ENCODE results near the gene AOPEP.

Gene AOPEP

DNA sequence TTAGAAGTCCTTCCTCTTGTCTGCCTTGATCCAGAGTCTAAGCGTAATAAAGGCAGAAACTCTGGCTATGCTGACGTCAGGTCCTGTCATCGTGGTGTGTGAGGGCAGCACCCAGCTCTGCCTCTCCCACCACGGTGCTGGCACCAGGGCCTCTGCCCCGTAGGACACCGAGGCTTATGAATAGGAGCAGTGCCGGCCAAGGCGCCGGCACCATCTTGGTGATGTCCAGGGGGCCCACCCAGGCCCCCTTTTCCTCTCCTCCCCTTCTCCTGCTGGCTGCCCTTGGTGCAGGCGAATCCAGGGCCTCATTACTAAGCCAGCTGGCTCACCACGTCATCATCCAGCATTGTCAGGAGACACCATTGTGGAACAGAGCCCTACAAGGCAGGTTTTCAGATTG, 338.7 kb downstream of the AOPEP start:
- Histone ChIP-seq H3K27me3 (ENCODE audit: control insufficient read depth, insufficient read depth, low read length) (no peaks in the 10 kb centered on the region), H3K4me1 (ENCODE audit: control insufficient read depth, insufficient read depth, low read length) (peaks cover 54% of the 10 kb centered on the region), H3K27ac (ENCODE audit: low read depth, low read length) (peak overlapping the region; percentile 80), H3K36me3 (ENCODE audit: control insufficient read depth, insufficient read depth, low read length) (peaks cover 17% of the 10 kb centered on the region), H3K4me3 (ENCODE audit: low read length) (no peak overlapping the region), H3K9ac (ENCODE audit: low read length) (no peak overlapping the region)

DNA sequence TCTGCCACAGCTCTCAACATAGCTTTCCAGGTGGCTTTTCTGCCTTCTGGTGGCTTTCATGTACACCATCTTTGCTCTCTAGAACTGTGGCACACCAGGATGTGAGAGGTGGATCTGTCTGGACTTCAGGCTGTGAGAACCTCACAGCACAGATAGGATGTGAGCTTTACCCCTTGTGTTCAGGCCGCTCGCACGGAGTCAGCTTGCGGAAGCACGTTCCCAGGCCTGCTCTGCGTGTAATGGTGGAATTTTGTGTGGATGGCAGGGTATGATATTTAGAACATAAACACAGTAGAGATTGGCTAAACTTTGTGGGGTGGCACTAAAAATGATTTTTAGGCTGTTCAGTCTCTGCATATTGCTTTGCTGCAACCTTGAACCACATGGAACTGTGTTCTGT, 340.6 kb downstream of the AOPEP start:
- H3K9ac ChIP-seq (ENCODE audit: low read length), result no peak overlapping the region
- H3K27ac ChIP-seq (ENCODE audit: low read depth, low read length), result peak overlapping the region; percentile 71
- no peaks in the 10 kb centered on the region for H3K27me3 ChIP-seq (ENCODE audit: control insufficient read depth, insufficient read depth, low read length)
- peaks cover 52% of the 10 kb centered on the region for H3K4me1 ChIP-seq (ENCODE audit: control insufficient read depth, insufficient read depth, low read length)
- H3K4me3 ChIP-seq (ENCODE audit: low read length), result no peak overlapping the region
- H3K36me3 ChIP-seq (ENCODE audit: control insufficient read depth, insufficient read depth, low read length), result peaks cover 15% of the 10 kb centered on the region

DNA sequence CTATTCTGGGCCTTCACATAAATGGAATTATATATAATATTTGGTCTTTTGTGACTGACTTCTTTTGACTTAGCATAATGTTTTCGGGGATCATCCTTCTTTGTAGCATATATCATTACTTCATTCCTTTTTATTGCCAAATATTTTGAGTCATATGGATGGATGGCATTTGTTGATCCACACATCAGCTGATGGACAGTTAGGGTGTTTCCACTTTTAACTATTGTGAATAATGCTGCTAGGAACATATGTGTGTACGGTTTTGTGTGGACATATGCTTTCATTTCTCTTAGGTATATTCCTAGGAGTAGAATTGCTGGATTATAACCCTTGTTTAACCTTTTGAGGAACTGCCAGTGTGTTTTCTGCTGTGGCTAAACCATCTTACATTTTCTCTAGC, 341.4 kb downstream of the AOPEP start:
- Histone ChIP-seq H3K4me1 (ENCODE audit: control insufficient read depth, insufficient read depth, low read length) (peaks cover 47% of the 10 kb centered on the region), H3K9ac (ENCODE audit: low read length) (no peak overlapping the region), H3K27ac (ENCODE audit: low read depth, low read length) (peak overlapping the region; percentile 46), H3K4me3 (ENCODE audit: low read length) (no peak overlapping the region), H3K27me3 (ENCODE audit: control insufficient read depth, insufficient read depth, low read length) (no peaks in the 10 kb centered on the region), H3K36me3 (ENCODE audit: control insufficient read depth, insufficient read depth, low read length) (peaks cover 8% of the 10 kb centered on the region)

DNA sequence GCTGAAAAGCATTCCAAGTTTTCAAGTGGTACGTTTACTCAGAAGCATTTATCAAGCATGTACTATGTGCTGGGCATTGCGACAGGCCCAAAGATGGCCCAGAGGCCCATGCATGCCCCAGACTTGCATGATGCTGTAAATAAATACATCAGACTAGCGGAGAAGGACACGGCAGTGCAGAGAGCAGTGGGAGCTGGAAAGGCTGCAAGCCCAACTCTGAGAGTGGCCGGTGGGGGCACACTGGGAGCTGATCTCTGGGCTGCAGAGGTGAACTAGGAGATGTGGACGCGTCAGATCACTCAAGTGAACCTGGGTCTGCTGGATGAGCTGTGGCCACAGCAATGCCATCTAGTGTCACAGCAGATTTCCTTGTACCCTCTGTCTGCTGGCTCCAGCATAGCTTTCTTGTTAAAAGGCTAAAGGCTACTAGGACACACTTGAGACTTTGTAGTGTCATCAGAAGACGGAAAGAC, 344.1 kb downstream of the AOPEP start:
- Histone ChIP-seq H3K9ac (ENCODE audit: low read length) (no peak overlapping the region), H3K27ac (ENCODE audit: low read depth, low read length) (peak overlapping the region; percentile 53), H3K4me3 (ENCODE audit: low read length) (no peak overlapping the region), H3K36me3 (ENCODE audit: control insufficient read depth, insufficient read depth, low read length) (peaks cover 3% of the 10 kb centered on the region), H3K27me3 (ENCODE audit: control insufficient read depth, insufficient read depth, low read length) (no peaks in the 10 kb centered on the region), H3K4me1 (ENCODE audit: control insufficient read depth, insufficient read depth, low read length) (peaks cover 41% of the 10 kb centered on the region)

DNA sequence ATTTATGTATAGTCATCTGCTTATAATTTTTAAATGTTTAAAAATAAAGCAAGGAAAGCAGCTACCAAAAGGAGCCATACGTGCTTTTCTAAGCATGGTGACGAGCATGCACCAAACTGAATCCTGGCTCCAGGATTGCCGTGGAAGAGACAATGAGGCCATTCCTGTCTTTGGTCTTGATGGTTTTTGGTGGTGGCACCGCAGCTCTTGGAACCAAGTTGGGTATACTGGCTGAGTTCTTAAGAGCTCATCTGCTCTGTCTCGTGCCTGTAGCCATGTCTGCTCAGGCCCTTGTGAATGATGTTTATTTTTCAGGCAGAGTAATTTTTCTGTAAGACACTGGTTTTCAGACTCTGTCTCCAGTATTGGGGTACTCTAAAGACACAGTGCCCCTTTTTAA, 345.0 kb downstream of the AOPEP start:
- H3K9ac ChIP-seq (ENCODE audit: low read length), result no peak overlapping the region
- peak overlapping the region; percentile 23 for H3K27ac ChIP-seq (ENCODE audit: low read depth, low read length)
- H3K27me3 ChIP-seq (ENCODE audit: control insufficient read depth, insufficient read depth, low read length), result no peaks in the 10 kb centered on the region
- peaks cover 42% of the 10 kb centered on the region for H3K4me1 ChIP-seq (ENCODE audit: control insufficient read depth, insufficient read depth, low read length)
- H3K36me3 ChIP-seq (ENCODE audit: control insufficient read depth, insufficient read depth, low read length), result peaks cover 3% of the 10 kb centered on the region
- no peak overlapping the region for H3K4me3 ChIP-seq (ENCODE audit: low read length)

DNA sequence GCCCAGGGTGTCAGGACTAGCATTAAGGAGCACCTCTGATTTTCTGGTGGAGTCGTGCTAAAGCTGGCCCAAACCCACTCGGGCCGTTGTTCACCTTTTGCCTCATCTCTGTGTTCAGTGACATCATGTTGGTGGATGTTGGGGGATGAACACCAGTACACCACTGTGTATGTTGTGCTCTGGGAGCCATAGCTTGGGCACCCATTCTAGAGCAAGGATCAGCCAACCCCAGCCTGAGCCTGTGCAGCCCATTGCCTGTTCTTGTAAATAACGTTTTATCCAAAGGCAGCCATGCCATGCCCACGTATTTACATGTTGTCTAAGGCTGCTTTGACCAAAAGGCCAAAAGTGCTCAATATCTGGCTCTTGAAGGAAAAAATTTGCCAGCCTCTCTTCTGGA, 345.4 kb downstream of the AOPEP start:
- H3K36me3 ChIP-seq (ENCODE audit: control insufficient read depth, insufficient read depth, low read length), result peaks cover 2% of the 10 kb centered on the region
- no peak overlapping the region for H3K9ac ChIP-seq (ENCODE audit: low read length)
- H3K4me1 ChIP-seq (ENCODE audit: control insufficient read depth, insufficient read depth, low read length), result peaks cover 43% of the 10 kb centered on the region
- H3K27me3 ChIP-seq (ENCODE audit: control insufficient read depth, insufficient read depth, low read length), result no peaks in the 10 kb centered on the region
- no peak overlapping the region for H3K27ac ChIP-seq (ENCODE audit: low read depth, low read length)
- no peak overlapping the region for H3K4me3 ChIP-seq (ENCODE audit: low read length)

DNA sequence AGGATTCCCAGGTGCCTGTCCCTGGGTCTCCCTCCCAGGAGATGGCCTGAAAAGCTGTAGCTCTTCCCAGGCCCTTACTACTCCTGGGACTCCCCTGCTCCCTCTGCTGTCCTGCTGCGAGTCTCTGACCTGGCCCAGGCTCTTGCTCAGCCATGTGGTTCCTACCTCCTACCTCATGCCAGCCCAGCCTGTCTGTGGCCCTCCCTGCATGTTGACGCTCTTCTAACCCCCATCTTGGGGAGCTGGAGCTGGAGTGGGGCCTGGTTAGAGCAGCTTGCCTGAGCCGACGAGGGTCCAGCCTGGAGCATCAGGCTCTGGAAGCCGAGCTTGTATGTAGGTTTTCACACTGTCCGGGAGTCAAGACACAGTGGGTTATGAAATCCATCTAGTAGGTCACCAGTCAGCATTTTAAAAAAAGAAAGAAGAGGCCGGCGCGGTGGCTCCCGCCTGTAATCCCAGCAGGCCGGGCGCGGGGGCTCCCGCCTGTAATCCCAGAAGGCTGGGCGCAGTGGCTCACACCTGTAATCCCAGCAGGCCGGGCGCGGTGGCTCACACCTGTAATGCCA, 346.6 kb downstream of the AOPEP start:
- Histone ChIP-seq H3K4me1 (ENCODE audit: control insufficient read depth, insufficient read depth, low read length) (peaks cover 49% of the 10 kb centered on the region), H3K4me3 (ENCODE audit: low read length) (no peak overlapping the region), H3K36me3 (ENCODE audit: control insufficient read depth, insufficient read depth, low read length) (no peaks in the 10 kb centered on the region), H3K27me3 (ENCODE audit: control insufficient read depth, insufficient read depth, low read length) (no peaks in the 10 kb centered on the region), H3K9ac (ENCODE audit: low read length) (no peak overlapping the region), H3K27ac (ENCODE audit: low read depth, low read length) (peak overlapping the region; percentile 23)

DNA sequence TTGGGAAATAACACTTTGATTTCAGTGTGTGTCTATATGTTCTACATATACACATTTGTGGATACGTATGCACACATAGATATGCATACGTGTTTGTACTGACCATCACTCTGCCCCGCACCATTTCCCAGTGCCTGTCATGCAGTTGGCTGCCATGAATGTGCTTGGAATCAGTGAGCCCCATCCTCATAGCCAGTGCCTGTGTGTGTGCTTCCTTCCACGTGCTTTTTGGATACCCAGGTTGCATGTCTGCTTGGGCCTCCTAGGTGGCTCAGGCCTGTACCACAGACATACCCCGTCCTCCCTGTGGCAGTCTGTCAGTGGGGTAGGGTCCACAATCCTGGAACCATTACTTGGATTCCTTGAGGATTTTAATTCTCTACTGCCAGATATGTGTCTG, 347.4 kb downstream of the AOPEP start:
- Histone ChIP-seq H3K27me3 (ENCODE audit: control insufficient read depth, insufficient read depth, low read length) (no peaks in the 10 kb centered on the region), H3K4me1 (ENCODE audit: control insufficient read depth, insufficient read depth, low read length) (peaks cover 57% of the 10 kb centered on the region), H3K4me3 (ENCODE audit: low read length) (no peak overlapping the region), H3K36me3 (ENCODE audit: control insufficient read depth, insufficient read depth, low read length) (no peaks in the 10 kb centered on the region), H3K9ac (ENCODE audit: low read length) (no peak overlapping the region), H3K27ac (ENCODE audit: low read depth, low read length) (no peak overlapping the region)

DNA sequence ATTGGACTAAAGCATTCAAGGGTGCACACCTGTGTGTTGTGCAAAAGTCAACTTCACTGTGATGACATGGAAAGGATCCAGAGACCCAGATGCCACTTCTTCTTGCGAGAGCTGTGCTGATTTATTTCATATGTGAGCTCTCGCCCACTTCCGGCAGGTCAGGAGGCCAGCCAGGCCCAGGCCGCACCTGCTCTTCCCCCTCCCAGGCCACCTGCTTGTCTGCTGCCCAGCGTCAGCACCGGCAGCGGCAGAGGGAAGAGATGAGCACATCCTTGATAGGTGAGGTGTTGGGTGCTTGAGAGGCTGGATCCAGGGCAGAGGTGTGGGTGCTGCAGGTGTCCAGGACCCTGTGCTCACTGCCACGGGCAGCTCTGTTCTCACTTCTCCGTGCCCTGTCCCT, 348.1 kb downstream of the AOPEP start:
- Histone ChIP-seq H3K36me3 (ENCODE audit: control insufficient read depth, insufficient read depth, low read length) (no peaks in the 10 kb centered on the region), H3K9ac (ENCODE audit: low read length) (no peak overlapping the region), H3K4me1 (ENCODE audit: control insufficient read depth, insufficient read depth, low read length) (peaks cover 60% of the 10 kb centered on the region), H3K4me3 (ENCODE audit: low read length) (no peak overlapping the region), H3K27ac (ENCODE audit: low read depth, low read length) (no peak overlapping the region), H3K27me3 (ENCODE audit: control insufficient read depth, insufficient read depth, low read length) (no peaks in the 10 kb centered on the region)

DNA sequence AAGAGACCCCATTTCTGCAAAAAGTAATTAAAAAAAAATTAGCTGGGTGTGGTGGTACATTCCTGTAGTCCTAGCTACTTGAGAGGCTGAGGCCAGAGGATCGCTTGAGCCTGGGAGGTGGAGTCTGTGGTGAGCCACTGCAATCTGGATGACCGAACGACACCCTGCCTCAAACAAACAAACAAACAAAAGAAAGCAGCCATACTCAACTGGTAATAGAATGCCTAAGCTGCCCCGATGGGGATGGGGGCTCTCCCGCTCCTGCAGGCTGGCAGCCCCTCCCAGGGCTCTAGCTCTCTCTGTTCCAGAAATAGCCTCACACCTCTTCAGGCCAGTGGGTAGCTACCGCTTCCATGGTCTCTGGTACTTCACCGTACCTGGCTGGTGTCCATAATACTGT, 349.2 kb downstream of the AOPEP start:
- Histone ChIP-seq H3K27me3 (ENCODE audit: control insufficient read depth, insufficient read depth, low read length) (no peaks in the 10 kb centered on the region), H3K36me3 (ENCODE audit: control insufficient read depth, insufficient read depth, low read length) (no peaks in the 10 kb centered on the region), H3K9ac (ENCODE audit: low read length) (no peak overlapping the region), H3K27ac (ENCODE audit: low read depth, low read length) (no peak overlapping the region), H3K4me3 (ENCODE audit: low read length) (no peak overlapping the region), H3K4me1 (ENCODE audit: control insufficient read depth, insufficient read depth, low read length) (peaks cover 51% of the 10 kb centered on the region)

DNA sequence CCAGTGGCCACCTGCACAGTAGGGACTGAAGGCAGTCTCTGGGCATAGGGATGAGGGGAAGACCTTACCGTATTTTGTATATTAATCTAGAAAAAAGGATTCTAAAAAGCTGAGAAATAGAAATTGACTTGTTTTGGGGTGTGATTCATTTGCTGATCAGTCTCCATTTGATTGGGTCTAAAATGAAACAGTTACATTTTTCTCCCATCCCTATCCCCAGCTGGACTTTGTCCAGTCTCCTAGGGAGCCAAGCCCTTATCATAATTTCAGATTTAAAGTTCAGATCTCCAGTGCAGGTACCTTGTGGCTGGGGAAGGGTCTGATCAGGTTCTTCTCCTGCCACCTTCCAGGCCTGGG, 350.2 kb downstream of the AOPEP start:
- Histone ChIP-seq H3K4me3 (ENCODE audit: low read length) (no peak overlapping the region), H3K9ac (ENCODE audit: low read length) (no peak overlapping the region), H3K27me3 (ENCODE audit: control insufficient read depth, insufficient read depth, low read length) (no peaks in the 10 kb centered on the region), H3K27ac (ENCODE audit: low read depth, low read length) (peak overlapping the region; percentile 48), H3K4me1 (ENCODE audit: control insufficient read depth, insufficient read depth, low read length) (peaks cover 47% of the 10 kb centered on the region), H3K36me3 (ENCODE audit: control insufficient read depth, insufficient read depth, low read length) (peaks cover 3% of the 10 kb centered on the region)

DNA sequence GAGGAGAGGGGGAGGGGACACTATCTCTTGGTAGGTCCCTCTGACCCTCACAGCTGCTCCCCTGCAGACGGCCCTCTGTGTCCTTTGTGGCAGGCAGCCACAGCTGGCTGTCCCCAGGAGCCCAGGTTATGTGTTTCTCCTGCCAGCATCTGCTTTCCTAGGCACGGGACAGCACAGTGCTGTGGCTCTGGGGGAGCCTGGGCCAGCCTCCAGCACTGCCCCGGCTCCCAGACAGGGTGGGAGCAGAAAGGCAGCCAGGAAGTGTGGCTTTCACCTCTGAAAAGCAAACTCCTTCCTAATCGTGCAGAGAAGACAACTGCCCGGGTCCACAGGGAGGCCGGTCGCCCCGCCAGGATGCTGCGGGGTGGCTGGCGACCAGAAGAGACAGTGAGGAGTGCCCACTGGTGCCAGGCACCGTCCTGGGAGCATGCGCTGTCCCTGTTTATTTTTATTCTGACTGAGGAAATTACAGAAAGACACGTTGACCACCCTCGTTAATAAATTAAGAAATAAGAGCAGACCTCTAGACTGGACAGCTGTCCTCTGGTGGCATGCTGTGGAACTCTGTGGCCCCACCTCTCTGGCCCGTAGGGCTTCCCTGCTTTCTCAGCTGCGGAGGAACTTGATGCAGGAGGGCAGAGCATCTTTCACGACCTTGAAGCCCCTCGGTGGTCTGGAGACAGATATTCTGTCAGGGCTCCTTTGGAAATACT, 350.7 kb downstream of the AOPEP start:
- no peak overlapping the region for H3K4me3 ChIP-seq (ENCODE audit: low read length)
- no peaks in the 10 kb centered on the region for H3K27me3 ChIP-seq (ENCODE audit: control insufficient read depth, insufficient read depth, low read length)
- peak overlapping the region; percentile 48 for H3K27ac ChIP-seq (ENCODE audit: low read depth, low read length)
- peaks cover 5% of the 10 kb centered on the region for H3K36me3 ChIP-seq (ENCODE audit: control insufficient read depth, insufficient read depth, low read length)
- peaks cover 44% of the 10 kb centered on the region for H3K4me1 ChIP-seq (ENCODE audit: control insufficient read depth, insufficient read depth, low read length)
- no peak overlapping the region for H3K9ac ChIP-seq (ENCODE audit: low read length)

DNA sequence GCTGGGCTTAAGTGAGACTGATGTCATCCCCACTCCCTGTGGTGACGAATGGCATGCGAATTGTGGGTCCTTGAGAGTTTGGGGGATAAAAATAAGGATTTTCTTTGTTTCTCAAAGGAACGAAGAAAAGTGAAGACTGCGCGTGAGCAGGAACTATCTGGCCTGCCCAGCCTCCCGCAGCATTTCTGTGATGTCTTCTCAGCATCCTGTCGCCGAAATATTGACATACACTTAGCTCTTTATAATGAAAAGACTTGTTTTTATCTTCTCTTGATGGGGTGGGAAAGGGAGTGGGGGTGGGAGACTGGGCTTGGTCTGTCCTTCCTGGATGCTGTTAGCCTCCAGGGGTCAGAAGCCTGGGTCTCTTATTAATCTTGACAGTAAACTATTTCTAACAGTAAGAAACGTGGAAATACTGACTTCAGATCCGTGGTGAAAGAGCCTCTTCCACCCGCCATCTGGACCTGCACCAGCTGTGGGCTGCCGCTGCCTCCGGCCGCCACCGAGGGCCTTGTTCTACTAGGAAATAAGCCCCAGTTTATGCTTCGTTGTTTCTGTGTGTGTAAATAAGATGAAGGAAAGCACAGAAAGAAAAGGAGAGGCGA, 351.4 kb downstream of the AOPEP start:
- peaks cover 10% of the 10 kb centered on the region for H3K36me3 ChIP-seq (ENCODE audit: control insufficient read depth, insufficient read depth, low read length)
- peak overlapping the region; percentile 51 for H3K27ac ChIP-seq (ENCODE audit: low read depth, low read length)
- H3K9ac ChIP-seq (ENCODE audit: low read length), result no peak overlapping the region
- peaks cover 46% of the 10 kb centered on the region for H3K4me1 ChIP-seq (ENCODE audit: control insufficient read depth, insufficient read depth, low read length)
- H3K4me3 ChIP-seq (ENCODE audit: low read length), result no peak overlapping the region
- H3K27me3 ChIP-seq (ENCODE audit: control insufficient read depth, insufficient read depth, low read length), result no peaks in the 10 kb centered on the region

All from rectal smooth muscle tissue (tissue), 1 donor.